GM19328 (cell line): ENCODE measurements around the gene SPDYE2.
"Not testable (repeated sequence)": the region's sequence is repeated elsewhere in the genome, so short reads cannot be mapped to it uniquely, and the experiment has no call there.

ENCODE experiments used
- ATAC-seq: cut with Tn5 transposase; IDR thresholded peaks from one replicate; pipeline ENCODE4 v1.9.1; 2021; ENCODE audit warnings: mild to moderate bottlenecking, moderate library complexity; ENCODE audit not compliant: unreplicated experiment

SPDYE2 gene, protein sequence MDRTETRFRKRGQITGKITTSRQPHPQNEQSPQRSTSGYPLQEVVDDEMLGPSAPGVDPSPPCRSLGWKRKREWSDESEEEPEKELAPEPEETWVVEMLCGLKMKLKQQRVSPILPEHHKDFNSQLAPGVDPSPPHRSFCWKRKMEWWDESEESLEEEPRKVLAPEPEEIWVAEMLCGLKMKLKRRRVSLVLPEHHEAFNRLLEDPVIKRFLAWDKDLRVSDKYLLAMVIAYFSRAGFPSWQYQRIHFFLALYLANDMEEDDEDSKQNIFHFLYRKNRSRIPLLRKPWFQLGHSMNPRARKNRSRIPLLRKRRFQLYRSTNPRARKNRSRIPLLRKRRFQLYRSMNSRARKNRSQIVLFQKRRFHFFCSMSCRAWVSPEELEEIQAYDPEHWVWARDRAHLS

DNA sequence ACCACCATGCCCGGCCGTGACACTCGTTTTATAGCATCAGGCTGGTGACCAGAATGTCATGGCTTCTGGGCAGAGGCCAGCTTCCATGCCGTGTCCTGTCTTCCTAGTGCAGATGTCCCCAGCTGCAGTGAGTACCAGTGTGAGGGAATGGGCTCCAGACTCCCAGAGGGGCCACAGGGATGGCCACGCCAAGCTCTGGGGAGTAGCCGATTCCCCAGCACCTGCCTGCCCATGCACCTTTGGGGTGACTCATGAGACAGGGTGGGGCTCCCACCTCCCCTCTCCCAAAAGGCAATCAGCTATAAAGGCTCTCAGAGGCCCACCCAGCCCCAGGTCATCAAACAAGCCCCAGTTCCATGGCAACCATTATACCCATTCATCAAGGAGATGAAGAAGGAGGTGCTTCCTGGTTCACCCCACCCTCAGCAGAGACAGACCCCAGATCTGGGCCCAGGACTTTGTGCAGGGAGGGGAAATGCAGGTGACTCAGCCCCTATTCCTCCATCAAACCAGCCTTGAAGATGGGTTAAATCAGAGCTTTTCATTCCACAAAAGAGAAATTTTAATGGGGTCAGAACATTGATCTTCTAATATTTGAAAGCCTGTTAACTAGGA is at the start of gene SPDYE2:
Gene SPDYE2, plus strand, starts transcription at position 419 of the 615 bp plus-strand sequence. CDS start 2,030 bp downstream, outside the sequence.
- not testable (repeated sequence) for ATAC-seq

GRCh38 chr7:102503141-102503540 is 47.9 kb upstream of the SPDYE2 start:
- not testable (repeated sequence) for ATAC-seq

- ATAC-seq = not testable (repeated sequence)
These were observed 45.5 kb upstream of the SPDYE2 start for GRCh38 chr7:102505298-102506185.

DNA sequence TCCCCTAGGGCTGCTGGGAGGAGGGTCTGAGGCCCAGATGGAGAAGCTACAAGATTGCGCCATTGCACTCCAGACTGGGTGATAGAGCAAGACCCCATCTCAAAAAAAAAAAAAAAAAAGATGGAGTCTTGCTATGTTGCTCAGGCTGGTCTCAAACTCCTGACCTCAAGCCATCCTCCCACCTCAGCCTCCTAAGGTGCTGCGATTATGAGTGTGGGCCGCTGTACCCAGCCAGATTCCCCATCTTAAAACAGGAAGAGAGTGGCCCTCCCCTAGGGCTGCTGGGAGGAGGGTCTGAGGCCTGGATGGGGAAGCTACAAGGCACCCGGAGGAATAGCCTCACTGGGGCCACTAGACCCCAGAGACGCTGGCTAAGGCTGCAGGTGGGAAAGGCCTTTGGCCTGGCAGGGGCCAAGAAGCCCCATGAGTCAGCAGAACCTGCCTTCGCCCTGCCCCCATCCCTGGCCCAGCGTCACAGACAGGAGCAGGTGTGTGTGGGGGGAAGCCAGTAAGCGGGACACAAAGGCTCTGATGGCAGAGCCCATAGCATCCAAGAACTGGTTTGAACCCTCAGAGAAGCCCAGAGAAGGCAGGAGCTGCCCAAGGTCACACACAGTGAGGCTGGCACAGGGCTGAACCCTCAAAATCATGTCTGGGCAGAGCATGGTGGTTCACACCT is 43.5 kb upstream of the SPDYE2 start:
- not testable (repeated sequence) for ATAC-seq

DNA sequence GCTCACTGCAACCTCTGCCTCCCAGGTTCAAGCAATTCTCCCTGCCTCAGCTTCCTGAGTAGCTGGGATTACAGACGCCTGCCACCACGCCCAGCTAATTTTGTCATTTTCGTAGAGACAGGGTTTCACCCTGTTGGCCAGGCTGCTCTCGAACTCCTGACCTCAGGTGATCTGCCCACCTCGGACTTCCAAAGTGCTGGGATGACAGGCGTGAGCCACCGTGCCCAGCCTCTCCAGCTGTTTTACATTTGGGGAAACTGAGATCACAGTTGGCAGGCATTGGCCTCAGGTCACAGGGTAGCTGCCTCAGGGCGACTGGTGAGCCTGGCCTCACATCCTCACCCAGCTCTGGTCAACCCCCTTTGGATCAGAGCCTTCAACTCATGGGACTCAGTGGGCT is 40.5 kb upstream of the SPDYE2 start:
- not testable (repeated sequence) for ATAC-seq

- peak; percentile 31 for ATAC-seq
These were observed 39.0 kb upstream of the SPDYE2 start for GRCh38 chr7:102511860-102512522.

GRCh38 chr7:102512642-102513221 is 38.3 kb upstream of the SPDYE2 start:
- not testable (repeated sequence) for ATAC-seq

GRCh38 chr7:102514881-102515721 is 35.9 kb upstream of the SPDYE2 start:
- ATAC-seq = peak; percentile 64

- ATAC-seq = not testable (repeated sequence)
These were observed 35.1 kb upstream of the SPDYE2 start for GRCh38 chr7:102515889-102516288.

GRCh38 chr7:102516951-102517350 is 34.1 kb upstream of the SPDYE2 start:
- ATAC-seq = not testable (repeated sequence)

GRCh38 chr7:102517550-102518147 is 33.4 kb upstream of the SPDYE2 start, which contains the start of gene RASA4B:
RASA4B (minus strand) TSS chr7:102517777; CDS start chr7:102517710, 67 bp downstream.
- ATAC-seq = peak; percentile 72

DNA sequence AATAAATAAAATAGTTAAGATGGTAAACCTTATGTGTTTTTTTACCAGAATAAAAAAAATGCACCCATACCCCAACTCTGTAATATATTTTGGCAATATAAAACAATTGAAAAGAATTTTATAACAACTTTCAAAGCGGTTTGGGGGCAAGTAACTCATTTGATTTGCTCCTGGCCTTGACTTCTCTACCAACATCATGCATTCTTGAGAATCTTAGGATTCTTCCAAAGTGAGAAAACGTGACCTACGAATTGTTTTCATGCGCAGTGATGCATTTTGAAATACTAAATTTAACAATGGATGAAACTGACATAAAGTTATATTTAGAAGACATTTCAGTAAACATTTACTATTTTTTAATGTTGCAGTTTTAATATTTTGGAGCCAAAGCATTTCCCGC is 30.2 kb upstream of the SPDYE2 start:
- ATAC-seq = not testable (repeated sequence)

GRCh38 chr7:102524803-102525202 is 26.2 kb upstream of the SPDYE2 start:
- ATAC-seq = not testable (repeated sequence)

DNA sequence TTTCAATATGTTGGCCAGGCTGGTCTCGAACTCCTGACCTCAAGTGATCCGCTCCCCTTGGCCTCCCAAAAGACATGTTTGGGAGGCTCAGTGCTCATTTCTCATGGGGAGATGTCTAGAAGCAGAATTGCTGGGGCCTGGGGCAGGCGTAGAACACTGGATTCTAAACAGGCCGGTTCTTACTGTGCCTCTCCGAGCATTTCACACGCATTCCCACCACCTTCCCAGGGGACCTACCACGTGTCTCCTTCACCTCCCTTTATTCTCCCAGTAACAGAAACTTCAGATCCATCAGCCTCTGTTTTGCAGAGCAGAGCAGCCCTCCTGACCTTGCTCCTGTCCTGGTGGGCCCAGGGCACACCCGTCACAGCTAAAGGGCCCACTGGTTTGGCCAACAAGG is 23.8 kb upstream of the SPDYE2 start:
- not testable (repeated sequence) for ATAC-seq

- not testable (repeated sequence) for ATAC-seq
These were observed 22.9 kb upstream of the SPDYE2 start for GRCh38 chr7:102527822-102528793.

DNA sequence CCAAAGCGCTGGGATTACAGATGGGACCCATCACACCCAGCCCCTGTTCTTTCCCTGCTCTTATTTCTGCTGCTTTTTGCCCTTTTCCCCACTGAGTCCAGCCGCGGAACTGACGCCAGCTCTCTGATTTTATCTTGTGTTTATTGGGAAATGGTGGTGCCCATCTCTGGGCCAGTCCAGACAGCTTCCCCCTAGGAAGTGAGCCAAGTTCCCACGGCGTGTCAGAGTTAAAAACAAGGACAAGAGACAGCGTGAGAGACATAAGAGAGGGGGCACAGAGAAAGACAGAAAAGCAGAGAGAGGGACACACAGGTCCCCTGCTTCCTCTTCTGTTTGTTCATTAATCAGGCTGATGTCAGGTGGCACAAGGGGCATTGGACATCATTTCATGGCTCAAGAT is 19.4 kb upstream of the SPDYE2 start:
- ATAC-seq = not testable (repeated sequence)

GRCh38 chr7:102532127-102532526 is 18.9 kb upstream of the SPDYE2 start:
- not testable (repeated sequence) for ATAC-seq
